Hematopoietic multipotent progenitor cell treated with erythropoietin and hydrocortisone succinate and interleukin-3 and kit ligand, for 17 days (in vitro differentiated cells): ENCODE measurements around the gene PALD1.

ENCODE experiments used
- DNase-seq: peaks from one replicate; pipeline ENCODE4 v3.0.0-alpha.2; 2015; ENCODE audit warnings: low spot score

Gene PALD1

DNA sequence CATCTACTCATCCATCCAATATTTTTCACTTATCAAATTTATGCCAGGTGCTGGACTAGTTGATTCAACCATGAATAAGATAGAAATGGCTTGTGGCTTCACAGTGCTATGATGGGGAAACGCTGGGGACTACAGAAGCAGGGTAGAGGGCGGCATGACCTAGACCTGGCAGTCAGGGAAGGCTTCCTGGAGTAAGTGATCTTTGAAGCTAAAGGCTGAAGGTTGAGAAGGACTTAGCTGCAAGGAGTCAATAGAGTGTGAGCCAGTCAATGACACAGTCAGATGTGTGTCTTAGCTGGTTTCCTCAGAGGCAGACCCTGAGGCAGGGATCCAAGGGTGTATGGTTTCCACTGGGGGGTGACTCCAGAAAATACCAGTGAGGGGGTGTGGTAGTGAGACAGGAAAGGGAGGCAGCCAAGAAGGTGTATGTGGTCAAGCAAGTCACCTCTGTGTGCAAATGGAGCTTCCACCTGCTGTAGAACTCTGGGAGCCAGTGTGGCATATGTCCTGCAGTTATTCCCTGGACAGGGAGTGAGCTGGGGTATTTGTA is 113.7 kb downstream of the PALD1 start:
- DNase-seq = no peak

DNA sequence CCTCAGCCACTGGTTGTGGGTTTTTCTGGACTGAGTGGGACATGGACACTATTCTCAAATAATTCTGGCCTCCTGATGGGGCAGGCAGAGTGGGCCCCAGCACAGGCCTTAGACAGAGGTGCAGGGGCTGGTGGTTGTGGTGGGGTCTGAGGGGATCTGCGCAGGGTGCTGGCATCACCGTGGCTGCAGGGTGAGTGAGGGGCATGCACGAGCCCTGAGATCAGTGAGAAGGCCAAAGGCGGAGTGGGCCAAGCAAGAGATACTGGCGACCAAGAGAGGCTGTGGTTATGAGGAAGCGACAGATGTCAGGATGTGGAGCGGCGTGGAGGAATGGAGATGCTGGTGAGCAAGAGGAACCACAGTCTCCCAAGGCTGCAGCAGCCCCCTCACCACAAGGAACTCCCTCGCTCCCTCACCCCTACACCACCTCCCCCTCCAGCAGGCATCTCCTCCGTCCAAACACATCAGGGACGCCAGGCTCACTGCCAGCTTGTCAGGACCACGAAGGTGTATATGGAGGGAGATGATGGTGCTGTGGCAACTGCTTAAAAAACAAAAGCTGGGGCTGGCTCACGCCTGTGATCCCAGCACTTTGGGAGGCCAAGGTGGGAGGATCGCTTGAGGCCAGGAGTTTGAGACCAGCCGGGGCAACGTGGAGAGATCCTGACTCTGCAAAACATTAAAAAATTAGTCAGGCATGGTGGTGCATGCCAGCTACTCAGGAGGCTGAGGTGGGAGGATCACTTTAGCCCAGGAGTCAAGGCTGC is 114.4 kb downstream of the PALD1 start:
- no peak for DNase-seq

DNA sequence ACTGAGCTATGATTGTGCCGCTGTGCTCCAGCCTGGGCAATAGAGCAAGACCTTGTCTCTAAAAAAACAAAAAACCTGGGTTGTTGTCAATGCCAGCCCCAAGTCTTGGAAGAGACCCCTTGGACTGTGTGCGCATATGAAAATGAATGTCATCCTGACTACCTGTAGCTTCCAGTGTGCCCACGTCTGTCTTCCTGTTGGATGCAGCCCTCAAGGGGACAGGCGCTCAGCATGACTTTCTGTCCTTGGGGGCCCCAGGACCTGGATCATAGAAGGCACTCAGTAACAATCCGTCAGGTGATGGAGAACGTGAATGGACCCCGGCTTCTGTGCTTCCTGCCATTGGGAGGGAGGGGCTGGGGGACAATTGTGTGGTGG is 114.9 kb downstream of the PALD1 start:
- DNase-seq = no peak

DNA sequence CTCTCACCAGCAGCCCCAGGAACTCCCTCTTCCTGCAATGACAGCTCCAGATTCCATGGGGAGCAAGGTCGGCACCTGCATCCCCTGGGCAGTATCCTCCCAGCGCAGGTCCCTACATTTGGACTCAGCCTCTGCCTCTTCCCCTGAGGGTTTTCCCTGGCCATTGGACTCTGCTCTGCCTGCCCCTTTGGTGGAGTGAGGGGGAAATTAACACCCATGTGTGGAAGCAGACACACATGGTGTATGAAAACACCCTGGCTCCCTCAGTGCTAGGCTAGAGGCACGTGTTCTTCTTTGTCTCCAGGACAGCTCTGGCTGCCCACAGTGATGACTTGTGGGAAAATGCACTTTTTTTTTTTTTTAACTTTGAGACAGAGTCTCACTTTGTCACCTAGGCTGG is 115.6 kb downstream of the PALD1 start:
- no peak for DNase-seq

DNA sequence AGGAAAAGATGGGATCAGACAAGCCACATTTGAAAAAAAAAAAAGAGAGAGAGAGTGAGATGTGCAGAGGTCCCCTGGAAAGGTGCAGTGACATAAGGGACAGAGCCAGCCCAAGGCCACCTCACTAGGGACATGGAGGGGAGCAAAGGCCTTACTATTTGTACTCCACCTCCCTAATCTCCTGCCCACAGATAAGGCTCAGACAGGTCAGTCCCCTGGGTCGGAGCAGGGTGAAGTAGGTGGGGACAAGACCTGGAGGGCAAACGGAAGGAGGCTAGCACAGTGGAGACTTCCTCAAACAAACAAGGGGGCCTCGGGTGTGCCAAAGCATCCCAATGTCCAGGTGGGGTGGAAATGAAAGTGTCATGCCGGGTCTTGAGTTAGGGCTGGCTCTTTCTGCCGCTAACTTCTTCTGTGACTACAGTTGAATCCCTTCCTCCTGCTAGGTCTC is 117.0 kb downstream of the PALD1 start:
- DNase-seq = no peak

DNA sequence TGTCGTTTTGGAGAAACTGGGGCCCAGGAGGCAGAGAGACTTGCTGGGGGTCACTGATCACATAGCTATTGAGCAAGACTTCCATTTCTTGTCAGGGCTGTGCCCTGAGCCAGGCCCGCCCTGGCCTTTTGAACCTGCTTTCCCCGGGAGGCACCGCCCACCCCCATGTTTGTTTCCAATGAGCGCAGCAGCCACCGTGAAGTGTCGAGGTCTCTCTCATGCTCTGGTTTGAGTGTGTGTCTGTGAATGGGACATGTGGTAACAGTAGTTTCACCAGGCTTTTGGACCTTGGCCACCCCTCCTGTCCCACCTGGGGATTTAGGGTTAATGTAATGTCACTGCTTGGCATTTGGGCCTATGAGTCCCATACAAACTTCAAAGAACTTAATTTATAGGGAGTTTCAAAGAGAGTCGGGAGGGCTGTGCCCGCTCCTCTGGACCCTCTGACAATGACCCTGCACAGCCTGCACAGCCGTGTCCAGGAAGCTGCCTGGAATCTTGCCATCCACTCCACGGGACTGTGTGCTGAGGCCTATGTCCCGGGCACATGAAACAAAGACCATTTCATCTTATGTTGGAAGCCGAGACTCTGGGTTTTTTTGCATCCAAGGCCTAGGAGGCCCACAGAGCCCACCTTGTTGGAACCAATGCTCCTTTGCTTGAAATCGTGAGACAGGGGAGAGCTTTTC is 117.7 kb downstream of the PALD1 start:
- no peak for DNase-seq

DNA sequence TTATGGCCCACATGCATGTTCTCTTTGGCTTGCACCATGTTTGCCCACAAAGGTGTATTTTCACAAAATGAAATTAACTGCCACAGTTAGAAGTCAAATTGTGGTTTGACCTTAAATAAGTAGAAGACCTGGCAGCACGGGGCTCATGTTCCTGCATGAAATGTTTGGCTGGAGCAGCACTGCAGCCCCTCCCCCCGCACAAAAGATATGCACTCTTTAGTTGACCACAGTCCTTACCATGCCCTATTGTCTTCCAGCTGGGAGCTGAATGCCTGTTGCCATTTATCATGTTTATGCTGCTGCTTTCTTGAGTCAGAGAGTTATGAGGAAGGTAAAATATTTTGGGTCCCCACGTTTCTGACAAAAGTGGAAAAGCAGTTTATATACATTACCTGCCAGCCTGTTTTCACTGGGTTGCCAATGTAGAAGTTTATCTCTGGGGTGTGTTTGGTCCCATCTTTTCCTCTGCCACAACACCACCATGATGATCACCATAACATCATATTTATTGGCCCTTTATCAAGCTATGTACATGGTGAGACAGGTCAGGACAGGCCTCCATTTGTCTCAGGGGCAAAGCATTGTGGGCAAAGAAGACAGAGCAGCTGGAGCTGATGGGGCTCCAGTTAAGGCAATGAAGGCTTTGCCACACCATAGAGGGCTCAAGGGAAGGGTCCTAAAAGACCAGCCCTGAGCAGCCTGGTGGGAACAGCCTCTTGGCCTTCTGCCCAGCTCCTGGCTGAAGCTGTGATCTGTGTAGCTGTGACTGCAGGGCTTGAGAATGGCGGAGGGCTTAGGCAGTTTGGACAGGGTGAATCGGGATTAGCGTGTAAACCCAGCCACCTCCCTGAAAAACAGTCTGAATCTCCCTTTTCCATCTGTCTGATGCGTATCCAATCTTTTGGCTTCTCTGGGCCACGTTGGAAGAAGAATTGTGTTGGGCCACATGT is 118.6 kb downstream of the PALD1 start:
- DNase-seq = no peak

DNA sequence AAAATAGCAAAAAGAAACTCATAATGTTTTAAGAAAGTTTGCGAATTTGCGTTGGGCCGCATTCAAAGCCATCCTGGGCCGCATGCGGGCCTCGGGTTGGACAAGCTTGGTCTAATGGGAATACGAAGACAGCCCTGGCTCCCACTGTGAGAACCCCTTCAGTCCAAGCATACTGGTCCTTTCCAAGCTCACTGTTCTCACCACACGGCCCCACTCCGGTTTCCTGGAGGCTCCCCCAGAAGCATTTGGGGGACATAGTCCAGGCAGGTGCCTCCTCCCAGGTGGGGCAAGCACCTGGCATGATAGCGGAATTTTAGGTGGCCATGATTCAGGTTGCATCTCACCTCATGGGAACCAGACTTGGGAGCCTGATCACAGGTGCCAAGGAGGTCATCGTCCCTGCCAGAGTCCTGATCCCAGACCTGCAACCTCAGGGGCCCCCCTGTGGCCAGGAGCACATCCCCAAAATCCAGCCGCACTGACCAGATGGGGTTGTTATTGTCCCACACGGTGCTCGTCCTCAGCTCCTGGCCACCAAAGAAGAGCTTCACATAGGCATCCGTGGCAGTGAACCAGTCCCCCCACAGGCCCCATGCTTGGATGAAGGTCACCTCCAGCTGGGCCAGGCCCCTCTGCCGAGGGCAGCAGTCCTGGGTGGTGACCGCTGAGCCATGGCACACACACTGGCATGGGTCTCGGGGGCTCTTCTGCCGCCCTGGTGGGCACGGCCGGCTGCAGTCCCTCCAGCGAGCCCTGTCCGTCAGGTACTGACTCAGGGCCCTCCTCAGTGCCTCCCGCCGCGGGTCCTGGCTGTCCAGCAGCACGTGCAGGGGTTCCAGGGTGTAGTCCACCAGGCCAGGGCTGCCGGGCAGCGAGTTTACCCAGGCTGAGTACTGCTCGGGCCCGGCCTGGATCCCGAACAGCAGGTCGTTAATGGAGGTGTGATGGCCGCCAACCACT is 119.6 kb downstream of the PALD1 start:
- no peak for DNase-seq

DNA sequence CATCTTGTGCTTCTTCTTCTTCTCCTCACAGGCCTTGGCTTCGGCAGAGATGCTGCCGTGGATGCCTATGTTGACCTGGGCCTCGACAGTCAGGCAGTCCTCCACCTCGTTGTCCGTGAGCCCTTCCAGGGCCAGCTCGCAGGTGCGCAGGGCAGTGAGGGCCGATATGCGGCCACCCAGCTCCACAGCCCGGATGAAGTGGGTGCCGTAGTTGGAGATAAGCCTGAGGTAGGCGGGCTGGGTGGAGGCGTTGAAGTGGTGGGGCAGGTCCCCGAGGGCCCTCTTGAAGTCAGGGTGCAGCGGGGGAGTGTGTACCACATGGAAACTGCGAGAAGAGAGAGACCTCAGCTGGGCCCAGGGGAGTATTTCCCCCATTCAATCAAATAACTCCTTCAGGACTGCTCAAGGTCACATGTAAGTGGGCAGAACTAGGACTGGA is 120.3 kb downstream of the PALD1 start:
- no peak for DNase-seq

DNA sequence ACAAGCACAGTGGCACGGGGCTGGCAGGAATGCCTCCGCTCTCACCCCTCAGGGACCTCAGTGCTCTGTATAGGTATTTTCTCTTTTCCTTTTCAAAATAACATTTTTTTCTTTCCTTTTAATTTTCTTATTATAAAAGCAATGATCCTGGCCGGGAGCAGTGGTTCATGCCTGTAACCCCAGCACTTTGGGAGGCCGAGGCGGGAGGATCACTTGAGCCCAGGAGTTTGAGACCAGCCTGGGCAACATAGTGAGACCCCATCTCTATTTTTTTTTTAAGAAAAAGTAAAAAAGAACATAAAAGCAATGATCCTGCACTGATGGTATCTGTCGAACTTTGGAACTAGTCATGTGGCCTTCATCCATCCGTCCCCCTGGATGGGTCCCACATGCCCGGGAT is 120.8 kb downstream of the PALD1 start:
- DNase-seq = no peak

DNA sequence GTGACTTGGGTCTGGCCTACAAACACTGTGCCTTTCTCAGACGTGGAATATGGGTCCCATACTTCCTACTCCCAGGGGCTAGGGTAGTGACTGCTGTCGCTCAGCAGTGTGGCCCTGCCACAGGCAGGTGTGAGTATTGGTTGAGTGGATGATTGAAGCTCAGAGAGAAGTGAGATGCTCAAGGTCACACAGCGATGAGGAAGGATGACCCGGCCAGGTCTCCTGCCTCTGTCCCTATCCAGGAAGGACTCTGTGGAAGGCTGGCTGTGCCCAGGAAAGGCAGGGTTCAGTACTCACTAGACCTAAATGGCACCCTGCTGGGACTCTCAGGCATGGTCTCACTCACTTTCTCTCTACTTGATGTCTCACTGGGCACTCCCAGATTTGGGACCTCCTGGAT is 121.2 kb downstream of the PALD1 start:
- DNase-seq = no peak

DNA sequence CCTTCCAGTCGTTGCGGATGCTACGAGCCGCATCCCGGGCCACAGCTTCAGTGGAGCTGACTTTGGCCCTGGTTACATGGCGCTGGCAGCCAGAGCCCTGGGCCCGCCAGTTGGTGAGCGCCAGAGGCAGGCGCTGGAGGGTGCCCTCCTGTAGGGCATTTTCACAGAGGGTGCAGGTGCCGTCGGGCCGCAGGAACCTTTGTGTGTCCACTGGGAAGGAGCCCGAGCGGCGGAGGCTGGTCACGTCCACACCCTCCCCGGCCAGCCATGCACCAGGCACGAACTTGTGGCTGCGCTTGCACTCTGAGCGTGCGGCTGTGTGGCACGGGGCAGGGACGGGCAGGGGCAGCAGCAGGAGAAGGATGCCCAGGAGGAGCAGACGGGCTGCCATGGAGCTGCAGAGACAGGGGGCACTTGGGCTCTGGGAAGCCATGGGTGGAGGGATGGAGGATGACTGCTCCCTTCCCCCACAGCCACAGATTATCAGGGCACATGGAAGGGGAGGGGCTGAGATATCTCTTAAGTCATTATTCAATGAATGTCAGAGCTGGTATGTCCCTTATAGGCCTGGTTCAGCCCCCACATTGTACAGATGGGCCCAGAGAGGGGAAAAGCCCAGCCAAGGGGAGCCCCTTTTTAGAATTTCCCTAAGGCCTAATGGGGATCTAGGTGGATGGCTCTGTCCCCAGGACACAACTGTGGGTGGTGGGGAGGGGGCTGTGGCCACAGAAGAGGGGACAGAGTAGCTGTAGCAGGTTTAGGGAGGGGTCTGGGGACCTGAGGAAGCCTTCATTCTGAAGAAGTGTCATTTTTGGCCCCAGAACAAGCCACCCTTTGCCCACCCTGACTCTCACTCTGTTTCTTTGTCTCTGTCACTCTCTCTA is 122.2 kb downstream of the PALD1 start:
- DNase-seq = no peak

DNA sequence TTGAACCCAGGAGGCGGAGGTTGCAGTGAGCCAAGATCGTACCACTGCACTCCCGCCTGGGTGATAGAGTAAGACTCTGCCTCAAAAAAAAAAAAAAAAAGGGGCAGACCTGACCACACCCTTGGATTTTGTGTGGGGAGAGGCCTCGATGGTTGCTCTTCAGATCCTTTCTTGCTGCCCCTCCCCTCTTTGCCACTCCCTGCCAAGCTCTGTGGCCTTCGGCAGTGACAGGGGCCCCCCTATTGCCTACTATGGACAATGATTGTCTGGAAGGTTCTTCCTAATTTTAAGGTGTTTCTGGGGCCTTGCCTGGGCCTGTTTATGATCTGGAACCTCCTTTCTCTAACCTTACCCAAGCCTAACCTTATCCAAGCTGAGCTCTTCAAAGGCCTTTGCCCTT is 123.2 kb downstream of the PALD1 start:
- no peak for DNase-seq

DNA sequence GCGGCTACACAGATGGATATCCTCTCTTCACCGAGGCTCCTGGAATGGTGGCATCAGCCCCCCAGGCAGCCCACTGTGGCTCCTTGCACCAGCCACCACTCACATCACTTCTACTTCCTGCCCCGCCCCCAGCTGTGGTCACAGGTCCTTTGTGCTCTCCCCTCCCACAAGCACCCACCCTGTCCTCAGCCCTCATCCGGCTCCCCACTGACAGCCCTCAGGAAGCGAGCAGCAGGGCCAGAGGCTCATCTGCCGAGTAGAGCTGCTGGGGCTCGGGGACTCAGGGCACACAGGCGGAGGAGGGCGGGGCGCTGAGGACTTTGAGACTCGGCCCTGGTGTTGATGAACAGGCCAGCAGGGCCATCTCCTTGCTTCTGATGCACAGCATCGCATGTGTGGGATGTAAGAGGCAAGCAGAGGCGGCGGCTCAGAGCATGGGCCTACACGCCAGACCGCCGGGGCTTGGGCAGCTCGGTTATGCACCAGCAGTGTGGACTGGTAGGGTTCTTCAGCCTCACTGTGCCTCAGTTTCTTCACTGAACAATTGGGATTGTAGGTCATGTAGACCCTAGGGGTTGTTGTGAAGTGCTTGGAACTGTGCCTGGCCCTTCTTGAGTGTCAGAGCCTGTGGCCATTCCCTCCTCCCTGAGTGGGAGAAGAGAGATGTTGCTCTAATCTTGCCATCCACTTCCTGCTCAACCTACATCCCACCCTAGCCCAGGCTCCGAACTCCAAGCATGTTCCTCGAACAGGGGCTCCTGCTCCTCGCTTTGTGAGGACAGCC is 124.3 kb downstream of the PALD1 start, which contains the start of gene PRF1:
PRF1 (minus strand) TSS at position 77 of the 784 bp plus-strand sequence. CDS start 1,839 bp downstream, outside the sequence.
- DNase-seq = no peak

DNA sequence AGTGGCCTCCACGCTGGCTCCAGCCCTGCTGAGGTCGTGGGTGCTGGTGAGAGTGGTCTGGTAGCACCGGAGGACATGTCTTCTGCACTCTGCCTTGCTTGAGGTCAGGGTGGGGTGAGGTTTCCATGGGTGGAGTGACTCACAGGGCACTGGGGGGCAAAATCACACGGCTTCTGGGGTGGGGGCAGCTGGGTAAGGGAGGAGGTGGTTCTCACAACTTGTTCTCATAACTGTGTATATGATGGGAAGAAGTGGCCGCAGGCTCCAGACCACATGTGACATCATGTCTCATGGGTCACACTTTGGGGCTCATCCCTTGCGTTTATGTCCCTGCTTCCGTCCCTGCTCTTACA is 124.9 kb downstream of the PALD1 start:
- DNase-seq = no peak

DNA sequence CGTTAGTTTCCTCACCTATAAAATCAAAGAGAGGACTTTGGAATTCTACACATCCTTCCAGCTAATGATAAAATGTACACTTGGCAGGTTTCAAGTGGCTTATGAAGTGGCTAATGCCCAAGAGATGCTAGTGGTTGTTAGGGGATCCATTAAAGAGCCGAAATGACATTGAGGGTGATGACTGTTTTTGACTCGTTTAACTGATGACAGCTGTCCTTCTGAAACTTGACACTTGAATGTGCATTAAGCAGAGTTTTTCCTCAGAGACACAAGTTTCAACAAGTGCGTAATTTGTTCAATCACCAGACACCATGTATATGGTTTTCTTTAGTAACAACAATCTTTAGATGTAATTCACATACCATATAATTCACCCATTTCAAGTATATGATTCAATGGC is 125.5 kb downstream of the PALD1 start:
- DNase-seq = no peak

DNA sequence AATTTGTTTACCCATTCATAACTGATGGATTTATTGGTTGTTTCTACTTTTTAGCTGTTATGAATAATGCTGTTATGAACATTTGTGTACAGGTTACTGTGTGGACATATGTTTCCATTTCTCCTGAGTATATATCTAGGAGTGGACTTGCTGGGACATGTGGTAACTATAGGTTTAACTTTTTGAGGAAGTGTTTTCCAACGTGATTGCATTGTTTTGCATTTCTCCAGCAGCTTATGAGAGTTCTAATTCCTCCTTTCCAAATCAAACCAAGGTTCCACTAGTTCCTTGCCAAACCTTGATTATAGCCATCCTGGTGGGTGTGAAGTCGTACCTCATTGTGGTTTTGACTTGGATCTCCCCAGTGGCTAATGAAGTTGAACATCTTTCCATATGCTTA is 126.6 kb downstream of the PALD1 start:
- no peak for DNase-seq

DNA sequence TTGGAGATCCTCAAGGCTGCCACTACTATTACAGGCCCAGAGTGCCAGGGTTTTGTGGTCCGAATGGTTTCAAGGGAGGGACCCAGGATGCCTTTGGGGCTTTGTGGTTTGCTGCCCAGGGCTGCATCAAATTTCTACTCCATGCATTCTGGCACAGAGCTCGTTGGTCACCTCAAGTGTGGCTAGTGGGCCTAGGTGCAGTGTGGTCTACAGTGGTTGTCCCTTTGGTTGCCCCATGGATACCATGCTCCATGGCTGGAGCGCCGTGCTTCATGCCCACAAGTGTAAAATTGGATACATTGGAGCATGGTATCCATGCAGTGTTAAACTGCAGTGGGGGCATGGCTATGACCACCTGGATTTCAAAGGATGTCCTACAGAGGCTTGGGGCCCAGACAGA is 129.4 kb downstream of the PALD1 start:
- no peak for DNase-seq

DNA sequence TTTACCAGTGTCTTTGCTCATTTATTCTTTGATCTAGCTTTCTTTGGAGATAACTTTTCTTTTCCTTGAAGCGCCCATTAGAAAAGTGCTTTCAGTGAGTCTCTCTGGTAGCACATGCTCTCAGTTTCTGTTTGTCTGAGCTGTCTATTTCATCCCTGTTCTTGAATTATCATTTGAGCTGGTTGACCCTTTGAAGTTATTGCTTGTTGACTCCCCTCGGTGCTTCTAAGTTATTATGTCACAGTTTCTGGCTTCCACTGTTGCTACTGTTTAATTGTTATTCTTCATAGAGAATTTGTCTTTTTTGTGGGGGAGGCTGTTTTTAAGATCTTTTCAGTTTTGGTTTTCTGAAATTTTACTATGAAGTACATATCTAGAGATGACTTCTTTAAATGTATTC is 135.4 kb downstream of the PALD1 start:
- no peak for DNase-seq
